GM12865 (cell line): ENCODE measurements around the gene PEX3.

ENCODE experiments used
- DNase-seq: peaks from one replicate; pipeline ENCODE4 v3.0.0; 2010; ENCODE audit warnings: low read depth
- H3K4me3 ChIP-seq: 2 replicates; pipeline ENCODE4 v1.5.1; 2011; ENCODE audit warnings: mild to moderate bottlenecking, low read depth, low read length, control low read depth
- CTCF ChIP-seq: IDR thresholded peaks from 2 replicates; pipeline ENCODE4 v1.5.1; 2011; ENCODE audit warnings: low read length, control low read depth, low read depth, inconsistent platforms; ENCODE audit not compliant: insufficient read depth; ENCODE audit errors: missing control alignments

Gene PEX3

GRCh38 chr6:143408151-143408786 lies 42.3 kb upstream of the PEX3 start:
- no peak for DNase-seq
- no peak overlapping the region for H3K4me3 ChIP-seq
- TF ChIP-seq CTCF: no peak

- TF ChIP-seq CTCF: no peak
- no peak for DNase-seq
These were observed 41.8 kb upstream of the PEX3 start for GRCh38 chr6:143408787-143409162.

GRCh38 chr6:143410859-143411270 lies 39.7 kb upstream of the PEX3 start:
- no peak for DNase-seq
- no peak overlapping the region for H3K4me3 ChIP-seq
- no peak for TF ChIP-seq CTCF

More at GRCh38 chr6:143408787-143409162, 41.8 kb upstream of the PEX3 start:
- H3K4me3 ChIP-seq: no peak overlapping the region

- no peak overlapping the region for H3K4me3 ChIP-seq
- TF ChIP-seq CTCF: no peak
- no peak for DNase-seq
These were observed 35.8 kb upstream of the PEX3 start for GRCh38 chr6:143414769-143415168.

GRCh38 chr6:143419526-143419925 lies 31.1 kb upstream of the PEX3 start:
- no peak for TF ChIP-seq CTCF
- no peak overlapping the region for H3K4me3 ChIP-seq
- DNase-seq: no peak

- no peak overlapping the region for H3K4me3 ChIP-seq
- DNase-seq: no peak
- TF ChIP-seq CTCF: no peak
These were observed 24.6 kb upstream of the PEX3 start for GRCh38 chr6:143426026-143426425.
